GM23338 (cell line): ENCODE data around the gene MPZL1. TPM values are rescaled to one million over a fixed set of nuclear protein-coding genes. Genes with fewer than 3 reads are reported as not detected.

ENCODE experiments used
- ATAC-seq: fragments of 200-7000 bp; cut with Tn5 transposase; 3 replicates; pipeline ENCODE4 v1.9.1; 2020
- DNase-seq: peaks from one replicate; pipeline ENCODE4 v3.0.0-alpha.2; 2015; ENCODE audit warnings: low spot score
- H2AFZ ChIP-seq: fragments of 200-600 bp; sonication (generic); 2 replicates; pipeline ENCODE4 v1.8.0; 2016; ENCODE audit warnings: antibody characterized with exemption, mild to moderate bottlenecking, moderate library complexity
- H3F3A ChIP-seq: fragments of 200-600 bp; sonication (generic); replicated peaks from 2 replicates; pipeline ENCODE4 v1.8.0; 2017; ENCODE audit warnings: antibody characterized with exemption, mixed run types, low read depth
- H3K27ac ChIP-seq: fragments of 200-600 bp; sonication (generic); 2 replicates; pipeline ENCODE4 v1.6.1; 2016; ENCODE audit warnings: low read depth
- H3K27me3 ChIP-seq: fragments of 200-600 bp; sonication (generic); 2 replicates; pipeline ENCODE4 v1.8.0; 2016; ENCODE audit warnings: mild to moderate bottlenecking, mixed run types, moderate library complexity; ENCODE audit not compliant: insufficient read depth
- H3K36me3 ChIP-seq: fragments of 200-600 bp; sonication (generic); 2 replicates; pipeline ENCODE4 v1.8.0; 2016; ENCODE audit warnings: mild to moderate bottlenecking; ENCODE audit not compliant: insufficient read depth
- H3K4me1 ChIP-seq: fragments of 200-600 bp; sonication (generic); 2 replicates; pipeline ENCODE4 v1.8.0; 2016; ENCODE audit warnings: mild to moderate bottlenecking, moderate library complexity; ENCODE audit not compliant: insufficient read depth
- H3K4me2 ChIP-seq: fragments of 200-600 bp; sonication (generic); 2 replicates; pipeline ENCODE4 v1.7.1; 2017; ENCODE audit warnings: mixed run types
- H3K4me3 ChIP-seq: fragments of 200-600 bp; sonication (generic); 2 replicates; pipeline ENCODE4 v1.6.1; 2016; ENCODE audit warnings: mixed run types
- H3K79me2 ChIP-seq: fragments of 200-600 bp; sonication (generic); replicated peaks from 2 replicates; pipeline ENCODE4 v1.8.0; 2017; ENCODE audit warnings: mild to moderate bottlenecking; ENCODE audit not compliant: insufficient read depth
- H3K9me2 ChIP-seq: fragments of 200-600 bp; sonication (generic); 2 replicates; pipeline ENCODE4 v1.8.0; 2017; ENCODE audit not compliant: insufficient read depth
- H4K20me1 ChIP-seq: fragments of 200-600 bp; sonication (generic); replicated peaks from 2 replicates; pipeline ENCODE4 v1.8.0; 2017; ENCODE audit warnings: mild to moderate bottlenecking; ENCODE audit not compliant: insufficient read depth
- H3K27ac Mint-ChIP-seq: 2 replicates; pipeline ENCODE4 v1.8.0; 2020; ENCODE audit warnings: inconsistent platforms, mild to moderate bottlenecking, moderate library complexity, mixed read lengths
- H3K27me3 Mint-ChIP-seq: 3 replicates; pipeline ENCODE4 v1.8.0; 2022; ENCODE audit warnings: low read depth, mild to moderate bottlenecking, moderate library complexity, mixed read lengths, inconsistent platforms; ENCODE audit not compliant: insufficient read depth, poor library complexity
- H3K36me3 Mint-ChIP-seq: 3 replicates; pipeline ENCODE4 v1.8.0; 2021; ENCODE audit warnings: low read depth, mild to moderate bottlenecking, inconsistent platforms, moderate library complexity, mixed read lengths
- H3K4me1 Mint-ChIP-seq: 3 replicates; pipeline ENCODE4 v1.8.0; 2020; ENCODE audit warnings: mild to moderate bottlenecking, inconsistent platforms, mixed read lengths
- H3K4me3 Mint-ChIP-seq: 3 replicates; pipeline ENCODE4 v1.8.0; 2021; ENCODE audit warnings: moderate library complexity, mild to moderate bottlenecking, inconsistent platforms, mixed read lengths
- H3K9me3 Mint-ChIP-seq: 3 replicates; pipeline ENCODE4 v1.8.0; 2020; ENCODE audit warnings: moderate library complexity, mild to moderate bottlenecking, inconsistent platforms, mixed read lengths
- CREB1 ChIP-seq: fragments of 250-450 bp; sonication (Bioruptor Pico); IDR thresholded peaks from 2 replicates; pipeline ENCODE4 v1.5.0; 2020; ENCODE audit warnings: low read depth, mild to moderate bottlenecking, moderate library complexity
- CTCF ChIP-seq, 2 experiments: fragments of 200-600 bp in 1 of 2; sonication (generic) in 1 of 2; conservative IDR thresholded peaks; 2 replicates each; pipeline versions ENCODE4 v1.5.1 to v1.6.1; 2016 to 2017; ENCODE audit warnings: antibody characterized with exemption in 2 of 2, low read depth in 2 of 2, mild to moderate bottlenecking in 2 of 2, moderate library complexity in 1 of 2
- ETS1 ChIP-seq: IDR thresholded peaks from 2 replicates; pipeline ENCODE4 v1.6.1; 2016; ENCODE audit warnings: antibody characterized with exemption
- EZH2 ChIP-seq: fragments of 200-600 bp; sonication (generic); IDR thresholded peaks from one replicate; pipeline ENCODE4 v1.8.0; 2017; ENCODE audit warnings: antibody characterized with exemption, mild to moderate bottlenecking, low read depth; ENCODE audit not compliant: unreplicated experiment
- EZH2phosphoT487 ChIP-seq: fragments of 200-600 bp; sonication (generic); IDR thresholded peaks from one replicate; pipeline ENCODE4 v1.8.1; 2018; ENCODE audit warnings: antibody characterized with exemption; ENCODE audit not compliant: unreplicated experiment
- JUNB ChIP-seq: IDR thresholded peaks from one replicate; pipeline ENCODE4 v1.6.1; 2016; ENCODE audit warnings: antibody characterized with exemption; ENCODE audit not compliant: unreplicated experiment
- NANOG ChIP-seq: IDR thresholded peaks from 2 replicates; pipeline ENCODE4 v1.6.1; 2016; ENCODE audit warnings: antibody characterized with exemption, borderline replicate concordance
- POLR2AphosphoS5 ChIP-seq: IDR thresholded peaks from 2 replicates; pipeline ENCODE4 v1.6.1; 2016; ENCODE audit warnings: antibody characterized with exemption, low read depth
- STAT1 ChIP-seq: IDR thresholded peaks from one replicate; pipeline ENCODE4 v1.6.1; 2016; ENCODE audit warnings: antibody characterized with exemption; ENCODE audit not compliant: unreplicated experiment
- ZNF114 ChIP-seq: fragments of 250-450 bp; sonication (Bioruptor Pico); IDR thresholded peaks from 2 replicates; pipeline ENCODE4 v1.5.0; 2020; ENCODE audit warnings: mild to moderate bottlenecking, moderate library complexity
- ZNF331 ChIP-seq: fragments of 250-450 bp; sonication (Bioruptor Pico); IDR thresholded peaks from 2 replicates; pipeline ENCODE4 v1.5.0; 2020; ENCODE audit warnings: low read depth, mild to moderate bottlenecking, moderate library complexity
- polyA plus RNA-seq: library from polyadenylated mRNA; unstranded; fragments of >200 nt; fragmentation: Nextera tagmentation; extraction: Ambion mirVana; gene quantifications from 2 replicates; pipeline ENCODE4 v1.2.1, GENCODE V29; 2016
- total RNA-seq: library from RNA; depleted of rRNA; stranded (reverse); fragments of >200 nt; shearing (Covaris generic); gene quantifications from 2 replicates; pipeline ENCODE4 v1.2.3, GENCODE V29; 2014
- TF ChIP-seq, protein P1 (sequence below): IDR thresholded peaks from one replicate; pipeline ENCODE4 v1.6.1; 2018; ENCODE audit warnings: antibody characterized with exemption; ENCODE audit not compliant: unreplicated experiment
- TF ChIP-seq, protein P2 (sequence below): fragments of 250-450 bp; sonication (Bioruptor Pico); IDR thresholded peaks from 2 replicates; pipeline ENCODE4 v1.5.0; 2020; ENCODE audit warnings: mild to moderate bottlenecking, moderate library complexity

Gene MPZL1
- total and polyA plus RNA-seq, 2 experiments from 2014 or later = 35.1 to 85.1 TPM

GRCh38 chr1:167755654-167756053 lies 33.9 kb downstream of the MPZL1 start:
- Histone ChIP-seq H3K27ac (no peak overlapping the region), H3K27me3 (no peaks in the 10 kb centered on the region), H2AFZ (no peak overlapping the region), H3K79me2 (peaks cover 99% of the 10 kb centered on the region), H3F3A (no peaks in the 10 kb centered on the region), H3K36me3 (no peaks in the 10 kb centered on the region), H3K4me3 (no peak overlapping the region), H4K20me1 (peaks cover 21% of the 10 kb centered on the region; the same call in 1 of the 2 replicates), H3K4me2 (no peak overlapping the region), H3K9me2 (peaks cover 3% of the 10 kb centered on the region; the same call in 1 of the 2 replicates), H3K4me1 (peaks cover 22% of the 10 kb centered on the region)
- Mint-ChIP-seq H3K4me3 (no peak overlapping the region), H3K4me1 (peaks cover 29% of the 10 kb centered on the region), H3K36me3 (no peaks in the 10 kb centered on the region), H3K27ac (no peak overlapping the region), H3K27me3 (peaks cover 2% of the 10 kb centered on the region), H3K9me3 (no peaks in the 10 kb centered on the region)
- ATAC-seq = no peak
- no peak for DNase-seq
- TF ChIP-seq, protein P1, sequence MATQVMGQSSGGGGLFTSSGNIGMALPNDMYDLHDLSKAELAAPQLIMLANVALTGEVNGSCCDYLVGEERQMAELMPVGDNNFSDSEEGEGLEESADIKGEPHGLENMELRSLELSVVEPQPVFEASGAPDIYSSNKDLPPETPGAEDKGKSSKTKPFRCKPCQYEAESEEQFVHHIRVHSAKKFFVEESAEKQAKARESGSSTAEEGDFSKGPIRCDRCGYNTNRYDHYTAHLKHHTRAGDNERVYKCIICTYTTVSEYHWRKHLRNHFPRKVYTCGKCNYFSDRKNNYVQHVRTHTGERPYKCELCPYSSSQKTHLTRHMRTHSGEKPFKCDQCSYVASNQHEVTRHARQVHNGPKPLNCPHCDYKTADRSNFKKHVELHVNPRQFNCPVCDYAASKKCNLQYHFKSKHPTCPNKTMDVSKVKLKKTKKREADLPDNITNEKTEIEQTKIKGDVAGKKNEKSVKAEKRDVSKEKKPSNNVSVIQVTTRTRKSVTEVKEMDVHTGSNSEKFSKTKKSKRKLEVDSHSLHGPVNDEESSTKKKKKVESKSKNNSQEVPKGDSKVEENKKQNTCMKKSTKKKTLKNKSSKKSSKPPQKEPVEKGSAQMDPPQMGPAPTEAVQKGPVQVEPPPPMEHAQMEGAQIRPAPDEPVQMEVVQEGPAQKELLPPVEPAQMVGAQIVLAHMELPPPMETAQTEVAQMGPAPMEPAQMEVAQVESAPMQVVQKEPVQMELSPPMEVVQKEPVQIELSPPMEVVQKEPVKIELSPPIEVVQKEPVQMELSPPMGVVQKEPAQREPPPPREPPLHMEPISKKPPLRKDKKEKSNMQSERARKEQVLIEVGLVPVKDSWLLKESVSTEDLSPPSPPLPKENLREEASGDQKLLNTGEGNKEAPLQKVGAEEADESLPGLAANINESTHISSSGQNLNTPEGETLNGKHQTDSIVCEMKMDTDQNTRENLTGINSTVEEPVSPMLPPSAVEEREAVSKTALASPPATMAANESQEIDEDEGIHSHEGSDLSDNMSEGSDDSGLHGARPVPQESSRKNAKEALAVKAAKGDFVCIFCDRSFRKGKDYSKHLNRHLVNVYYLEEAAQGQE = no peak
- TF ChIP-seq CREB1 (CRISPR knock-in tag) (no peak), ZNF114 (no peak), STAT1 (no peak), EZH2phosphoT487 (no peak), ZNF331 (CRISPR knock-in tag) (no peak), CTCF (conservative IDR thresholded peaks at IDR 0.05; ENCODE audit: low read depth in 2 of 2) (no peak), JUNB (no peak), EZH2 (no peak), POLR2AphosphoS5 (no peak), NANOG (no peak), ETS1 (no peak)
- TF ChIP-seq, protein P2, sequence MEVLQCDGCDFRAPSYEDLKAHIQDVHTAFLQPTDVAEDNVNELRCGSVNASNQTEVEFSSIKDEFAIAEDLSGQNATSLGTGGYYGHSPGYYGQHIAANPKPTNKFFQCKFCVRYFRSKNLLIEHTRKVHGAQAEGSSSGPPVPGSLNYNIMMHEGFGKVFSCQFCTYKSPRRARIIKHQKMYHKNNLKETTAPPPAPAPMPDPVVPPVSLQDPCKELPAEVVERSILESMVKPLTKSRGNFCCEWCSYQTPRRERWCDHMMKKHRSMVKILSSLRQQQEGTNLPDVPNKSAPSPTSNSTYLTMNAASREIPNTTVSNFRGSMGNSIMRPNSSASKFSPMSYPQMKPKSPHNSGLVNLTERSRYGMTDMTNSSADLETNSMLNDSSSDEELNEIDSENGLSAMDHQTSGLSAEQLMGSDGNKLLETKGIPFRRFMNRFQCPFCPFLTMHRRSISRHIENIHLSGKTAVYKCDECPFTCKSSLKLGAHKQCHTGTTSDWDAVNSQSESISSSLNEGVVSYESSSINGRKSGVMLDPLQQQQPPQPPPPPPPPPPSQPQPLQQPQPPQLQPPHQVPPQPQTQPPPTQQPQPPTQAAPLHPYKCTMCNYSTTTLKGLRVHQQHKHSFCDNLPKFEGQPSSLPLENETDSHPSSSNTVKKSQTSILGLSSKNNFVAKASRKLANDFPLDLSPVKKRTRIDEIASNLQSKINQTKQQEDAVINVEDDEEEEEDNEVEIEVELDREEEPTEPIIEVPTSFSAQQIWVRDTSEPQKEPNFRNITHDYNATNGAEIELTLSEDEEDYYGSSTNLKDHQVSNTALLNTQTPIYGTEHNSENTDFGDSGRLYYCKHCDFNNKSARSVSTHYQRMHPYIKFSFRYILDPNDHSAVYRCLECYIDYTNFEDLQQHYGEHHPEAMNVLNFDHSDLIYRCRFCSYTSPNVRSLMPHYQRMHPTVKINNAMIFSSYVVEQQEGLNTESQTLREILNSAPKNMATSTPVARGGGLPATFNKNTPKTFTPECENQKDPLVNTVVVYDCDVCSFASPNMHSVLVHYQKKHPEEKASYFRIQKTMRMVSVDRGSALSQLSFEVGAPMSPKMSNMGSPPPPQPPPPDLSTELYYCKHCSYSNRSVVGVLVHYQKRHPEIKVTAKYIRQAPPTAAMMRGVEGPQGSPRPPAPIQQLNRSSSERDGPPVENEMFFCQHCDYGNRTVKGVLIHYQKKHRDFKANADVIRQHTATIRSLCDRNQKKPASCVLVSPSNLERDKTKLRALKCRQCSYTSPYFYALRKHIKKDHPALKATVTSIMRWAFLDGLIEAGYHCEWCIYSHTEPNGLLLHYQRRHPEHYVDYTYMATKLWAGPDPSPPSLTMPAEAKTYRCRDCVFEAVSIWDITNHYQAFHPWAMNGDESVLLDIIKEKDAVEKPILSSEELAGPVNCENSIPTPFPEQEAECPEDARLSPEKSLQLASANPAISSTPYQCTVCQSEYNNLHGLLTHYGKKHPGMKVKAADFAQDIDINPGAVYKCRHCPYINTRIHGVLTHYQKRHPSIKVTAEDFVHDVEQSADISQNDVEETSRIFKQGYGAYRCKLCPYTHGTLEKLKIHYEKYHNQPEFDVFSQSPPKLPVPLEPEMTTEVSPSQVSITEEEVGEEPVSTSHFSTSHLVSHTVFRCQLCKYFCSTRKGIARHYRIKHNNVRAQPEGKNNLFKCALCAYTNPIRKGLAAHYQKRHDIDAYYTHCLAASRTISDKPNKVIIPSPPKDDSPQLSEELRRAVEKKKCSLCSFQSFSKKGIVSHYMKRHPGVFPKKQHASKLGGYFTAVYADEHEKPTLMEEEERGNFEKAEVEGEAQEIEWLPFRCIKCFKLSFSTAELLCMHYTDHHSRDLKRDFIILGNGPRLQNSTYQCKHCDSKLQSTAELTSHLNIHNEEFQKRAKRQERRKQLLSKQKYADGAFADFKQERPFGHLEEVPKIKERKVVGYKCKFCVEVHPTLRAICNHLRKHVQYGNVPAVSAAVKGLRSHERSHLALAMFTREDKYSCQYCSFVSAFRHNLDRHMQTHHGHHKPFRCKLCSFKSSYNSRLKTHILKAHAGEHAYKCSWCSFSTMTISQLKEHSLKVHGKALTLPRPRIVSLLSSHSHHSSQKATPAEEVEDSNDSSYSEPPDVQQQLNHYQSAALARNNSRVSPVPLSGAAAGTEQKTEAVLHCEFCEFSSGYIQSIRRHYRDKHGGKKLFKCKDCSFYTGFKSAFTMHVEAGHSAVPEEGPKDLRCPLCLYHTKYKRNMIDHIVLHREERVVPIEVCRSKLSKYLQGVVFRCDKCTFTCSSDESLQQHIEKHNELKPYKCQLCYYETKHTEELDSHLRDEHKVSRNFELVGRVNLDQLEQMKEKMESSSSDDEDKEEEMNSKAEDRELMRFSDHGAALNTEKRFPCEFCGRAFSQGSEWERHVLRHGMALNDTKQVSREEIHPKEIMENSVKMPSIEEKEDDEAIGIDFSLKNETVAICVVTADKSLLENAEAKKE (CRISPR knock-in tag) = no peak
